HepG2 (cell line): ENCODE measurements around the gene CDC42BPG. TPM values are rescaled to one million over a fixed set of nuclear protein-coding genes. Genes with fewer than 3 reads are reported as not detected.

ENCODE experiments used
- DNMT1 ChIP-seq: sonication (generic); formaldehyde crosslinking; IDR thresholded peaks from 2 replicates; pipeline ENCODE4 v1.5.1; 2020; ENCODE audit warnings: mild to moderate bottlenecking, missing genetic modification reagents
- IKZF4 ChIP-seq: sonication (generic); formaldehyde crosslinking; IDR thresholded peaks from 2 replicates; pipeline ENCODE4 v1.5.1; 2020; ENCODE audit warnings: borderline replicate concordance, mild to moderate bottlenecking, low read depth, missing genetic modification reagents; ENCODE audit errors: not compliant biosample characterization
- KDM5A ChIP-seq: fragments of 200-600 bp; sonication (generic); IDR thresholded peaks from 2 replicates; pipeline ENCODE4 v1.7.0; 2018; ENCODE audit warnings: antibody characterized with exemption, mild to moderate bottlenecking, low read length, borderline replicate concordance
- MXI1 ChIP-seq: IDR thresholded peaks from 3 replicates; pipeline ENCODE4 v1.6.1; 2012; ENCODE audit warnings: low read depth, low read length, inconsistent platforms, borderline replicate concordance
- NFE2 ChIP-seq: sonication (generic); formaldehyde crosslinking; IDR thresholded peaks from 2 replicates; pipeline ENCODE4 v1.4.0; 2020; ENCODE audit warnings: missing genetic modification reagents
- NFIC ChIP-seq: IDR thresholded peaks from 2 replicates; pipeline ENCODE4 v1.6.1; 2012; ENCODE audit warnings: mild to moderate bottlenecking, low read length, inconsistent platforms
- PAX8 ChIP-seq: sonication (generic); formaldehyde crosslinking; IDR thresholded peaks from 2 replicates; pipeline ENCODE4 v1.8.0; 2022; ENCODE audit warnings: mild to moderate bottlenecking, missing genetic modification reagents, borderline replicate concordance
- PHB2 ChIP-seq: fragments of 450-650 bp; IDR thresholded peaks from 2 replicates; pipeline ENCODE4 v1.6.1; 2018; ENCODE audit not compliant: partially characterized antibody
- RXRA ChIP-seq: sonication (generic); formaldehyde crosslinking; IDR thresholded peaks from 2 replicates; pipeline ENCODE4 v1.5.1; 2020; ENCODE audit warnings: missing genetic modification reagents
- SALL1 ChIP-seq: sonication (generic); formaldehyde crosslinking; IDR thresholded peaks from 2 replicates; pipeline ENCODE4 v1.8.0; 2022; ENCODE audit warnings: mild to moderate bottlenecking, missing genetic modification reagents
- SCMH1 ChIP-seq: sonication (generic); formaldehyde crosslinking; IDR thresholded peaks from 2 replicates; pipeline ENCODE4 v1.9.0; 2021; ENCODE audit warnings: missing genetic modification reagents, mild to moderate bottlenecking, borderline replicate concordance
- SPEN ChIP-seq: sonication (generic); formaldehyde crosslinking; IDR thresholded peaks from 2 replicates; pipeline ENCODE4 v1.5.1; 2020; ENCODE audit warnings: low read depth, mild to moderate bottlenecking, missing genetic modification reagents
- ZNF296 ChIP-seq: sonication (generic); formaldehyde crosslinking; conservative IDR thresholded peaks from 2 replicates; pipeline ENCODE4 v1.5.0; 2020; ENCODE audit warnings: mild to moderate bottlenecking, missing genetic modification reagents
- ZNF407 ChIP-seq: sonication (generic); formaldehyde crosslinking; IDR thresholded peaks from one replicate; pipeline ENCODE4 v1.5.1; 2020; ENCODE audit warnings: mild to moderate bottlenecking, missing genetic modification reagents; ENCODE audit errors: not compliant biosample characterization
- ZNF569 ChIP-seq: sonication (generic); formaldehyde crosslinking; IDR thresholded peaks from 2 replicates; pipeline ENCODE4 v1.5.0; 2020; ENCODE audit warnings: mild to moderate bottlenecking, missing genetic modification reagents, moderate library complexity, borderline replicate concordance
- ZNF629 ChIP-seq: sonication (generic); formaldehyde crosslinking; conservative IDR thresholded peaks from 2 replicates; pipeline ENCODE4 v1.5.0; 2020; ENCODE audit warnings: missing genetic modification reagents
- ZNF703 ChIP-seq: sonication (generic); formaldehyde crosslinking; IDR thresholded peaks from 2 replicates; pipeline ENCODE4 v1.5.1; 2020; ENCODE audit warnings: missing genetic modification reagents, mild to moderate bottlenecking, moderate library complexity, borderline replicate concordance
- polyA plus RNA-seq, 8 experiments: library from polyadenylated mRNA; depleted of rRNA in 3 of 8; stranded (reverse) in 7 of 8; unstranded in 1 of 8; fragments of >200 nt; fragmentation: Illumina TruSeq in 4 of 8; extraction: Trizol in 4 of 8; gene quantifications; 2 replicates each; pipeline versions ENCODE4 v1.2.1 to v1.2.3, GENCODE V29; 2011 to 2016; ENCODE audit warnings: low read depth in 4 of 8, missing spikeins in 1 of 8, mixed read lengths in 1 of 8; ENCODE audit not compliant: insufficient read depth in 1 of 8
- total RNA-seq, 5 experiments: library from RNA; depleted of rRNA; stranded (reverse); fragments of >200 nt; fragmentation: Illumina TruSeq; extraction: Trizol; gene quantifications; 2 replicates each; pipeline ENCODE4 v1.2.3, GENCODE V29; 2016; ENCODE audit warnings: low read depth in 1 of 5
- TF ChIP-seq, protein P1 (sequence below): sonication (generic); formaldehyde crosslinking; IDR thresholded peaks from 2 replicates; pipeline ENCODE4 v1.4.0; 2020; ENCODE audit warnings: missing genetic modification reagents

CDC42BPG gene
- total and polyA plus RNA-seq, 2 of the 13 experiments (the other 11 are each of a cell fraction or from before 2014, with no cell fraction given) = 0.55 to 1.4 TPM

GRCh38 chr11:64777449-64778222 is 66.8 kb downstream of the CDC42BPG start (continued):
- TF ChIP-seq ZNF407 (CRISPR knock-in tag) (no peak), ZNF629 (CRISPR knock-in tag) (no peak), ZNF296 (CRISPR knock-in tag) (no peak), MXI1 (0 out of 3 replicates have a peak, but pooled peaks have one; percentile 14), NFIC (no peak), KDM5A (peak; percentile 74; the same call in 1 of the 2 replicates), SALL1 (CRISPR knock-in tag) (0 out of 2 replicates have a peak, but pooled peaks have one; percentile 31), PAX8 (CRISPR knock-in tag) (no peak), PHB2 (no peak), ZNF703 (no peak), DNMT1 (CRISPR knock-in tag) (no peak), NFE2 (CRISPR knock-in tag) (no peak), SCMH1 (no peak), ZNF569 (CRISPR knock-in tag) (no peak), IKZF4 (CRISPR knock-in tag) (peak; percentile 61), RXRA (0 out of 2 replicates have a peak, but pooled peaks have one; percentile 29), SPEN (CRISPR knock-in tag) (no peak)
- TF ChIP-seq, protein P1, sequence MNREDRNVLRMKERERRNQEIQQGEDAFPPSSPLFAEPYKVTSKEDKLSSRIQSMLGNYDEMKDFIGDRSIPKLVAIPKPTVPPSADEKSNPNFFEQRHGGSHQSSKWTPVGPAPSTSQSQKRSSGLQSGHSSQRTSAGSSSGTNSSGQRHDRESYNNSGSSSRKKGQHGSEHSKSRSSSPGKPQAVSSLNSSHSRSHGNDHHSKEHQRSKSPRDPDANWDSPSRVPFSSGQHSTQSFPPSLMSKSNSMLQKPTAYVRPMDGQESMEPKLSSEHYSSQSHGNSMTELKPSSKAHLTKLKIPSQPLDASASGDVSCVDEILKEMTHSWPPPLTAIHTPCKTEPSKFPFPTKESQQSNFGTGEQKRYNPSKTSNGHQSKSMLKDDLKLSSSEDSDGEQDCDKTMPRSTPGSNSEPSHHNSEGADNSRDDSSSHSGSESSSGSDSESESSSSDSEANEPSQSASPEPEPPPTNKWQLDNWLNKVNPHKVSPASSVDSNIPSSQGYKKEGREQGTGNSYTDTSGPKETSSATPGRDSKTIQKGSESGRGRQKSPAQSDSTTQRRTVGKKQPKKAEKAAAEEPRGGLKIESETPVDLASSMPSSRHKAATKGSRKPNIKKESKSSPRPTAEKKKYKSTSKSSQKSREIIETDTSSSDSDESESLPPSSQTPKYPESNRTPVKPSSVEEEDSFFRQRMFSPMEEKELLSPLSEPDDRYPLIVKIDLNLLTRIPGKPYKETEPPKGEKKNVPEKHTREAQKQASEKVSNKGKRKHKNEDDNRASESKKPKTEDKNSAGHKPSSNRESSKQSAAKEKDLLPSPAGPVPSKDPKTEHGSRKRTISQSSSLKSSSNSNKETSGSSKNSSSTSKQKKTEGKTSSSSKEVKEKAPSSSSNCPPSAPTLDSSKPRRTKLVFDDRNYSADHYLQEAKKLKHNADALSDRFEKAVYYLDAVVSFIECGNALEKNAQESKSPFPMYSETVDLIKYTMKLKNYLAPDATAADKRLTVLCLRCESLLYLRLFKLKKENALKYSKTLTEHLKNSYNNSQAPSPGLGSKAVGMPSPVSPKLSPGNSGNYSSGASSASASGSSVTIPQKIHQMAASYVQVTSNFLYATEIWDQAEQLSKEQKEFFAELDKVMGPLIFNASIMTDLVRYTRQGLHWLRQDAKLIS = no peak
